ENCODE results near the gene PRMT7. TPM values are rescaled to one million over a fixed set of nuclear protein-coding genes. Genes with fewer than 3 reads are reported as not detected.

The PRMT7 gene
- total RNA-seq, 1 experiment from 2014 or later: 46.4 TPM

DNA sequence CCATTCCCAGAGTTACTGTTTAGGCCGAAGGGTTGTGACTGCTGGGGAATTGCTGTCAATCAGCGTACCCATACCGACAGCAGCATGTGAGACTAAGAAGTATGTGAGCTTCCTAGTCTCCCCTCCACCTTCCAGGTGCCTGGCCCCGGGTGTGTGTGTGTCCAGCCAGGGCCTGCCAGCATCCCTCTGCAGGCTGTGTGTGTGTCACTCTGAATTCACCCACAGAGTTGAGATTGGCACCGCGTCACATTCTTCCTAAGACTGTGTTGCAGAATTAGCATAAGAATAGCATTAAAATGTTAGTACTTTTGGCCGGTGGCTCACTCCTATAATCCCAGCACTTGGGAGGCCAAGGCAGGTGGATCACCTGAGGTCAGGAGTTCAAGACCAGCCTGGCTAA lies 31.8 kb downstream of the PRMT7 start:
- ChIA-PET POLR2A (ENCODE audit: unreplicated experiment) (no interaction called here), CTCF (no interaction called here)
- Histone ChIP-seq H3K9me2 (replicated peaks; ENCODE audit: low read length) (no peaks in the 10 kb centered on the region), H3K27ac (ENCODE audit: low read length) (no peak overlapping the region), H2AFZ (ENCODE audit: low read length) (no peak overlapping the region), H3K4me1 (ENCODE audit: insufficient read depth, low read length) (no peaks in the 10 kb centered on the region), H3K27me3 (ENCODE audit: low read length) (no peaks in the 10 kb centered on the region), H3K4me3 (ENCODE audit: low read length) (no peak overlapping the region), H3K9ac (ENCODE audit: low read length) (no peak overlapping the region), H3K79me2 (ENCODE audit: low read length) (no peaks in the 10 kb centered on the region), H3K36me3 (ENCODE audit: low read depth, low read length) (peaks cover 3% of the 10 kb centered on the region; the same call in 1 of the 2 replicates), H3K4me2 (ENCODE audit: low read length) (no peak overlapping the region), H4K20me1 (ENCODE audit: low read length) (no peaks in the 10 kb centered on the region), H3K9me3 (ENCODE audit: low read length) (no peaks in the 10 kb centered on the region), H3F3A (ENCODE audit: low read length, unreplicated experiment) (no peaks in the 10 kb centered on the region)
- no peak for TF ChIP-seq EZH2 (IDR thresholded peaks at IDR 0.05; ENCODE audit: low read length, unreplicated experiment)
- TF ChIP-seq EZH2phosphoT487 (IDR thresholded peaks at IDR 0.05; ENCODE audit: borderline replicate concordance, low read length): no peak
- TF ChIP-seq, protein P1, sequence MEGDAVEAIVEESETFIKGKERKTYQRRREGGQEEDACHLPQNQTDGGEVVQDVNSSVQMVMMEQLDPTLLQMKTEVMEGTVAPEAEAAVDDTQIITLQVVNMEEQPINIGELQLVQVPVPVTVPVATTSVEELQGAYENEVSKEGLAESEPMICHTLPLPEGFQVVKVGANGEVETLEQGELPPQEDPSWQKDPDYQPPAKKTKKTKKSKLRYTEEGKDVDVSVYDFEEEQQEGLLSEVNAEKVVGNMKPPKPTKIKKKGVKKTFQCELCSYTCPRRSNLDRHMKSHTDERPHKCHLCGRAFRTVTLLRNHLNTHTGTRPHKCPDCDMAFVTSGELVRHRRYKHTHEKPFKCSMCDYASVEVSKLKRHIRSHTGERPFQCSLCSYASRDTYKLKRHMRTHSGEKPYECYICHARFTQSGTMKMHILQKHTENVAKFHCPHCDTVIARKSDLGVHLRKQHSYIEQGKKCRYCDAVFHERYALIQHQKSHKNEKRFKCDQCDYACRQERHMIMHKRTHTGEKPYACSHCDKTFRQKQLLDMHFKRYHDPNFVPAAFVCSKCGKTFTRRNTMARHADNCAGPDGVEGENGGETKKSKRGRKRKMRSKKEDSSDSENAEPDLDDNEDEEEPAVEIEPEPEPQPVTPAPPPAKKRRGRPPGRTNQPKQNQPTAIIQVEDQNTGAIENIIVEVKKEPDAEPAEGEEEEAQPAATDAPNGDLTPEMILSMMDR (conservative IDR thresholded peaks at IDR 0.05; ENCODE audit: low read depth, low read length): no peak
- ATAC-seq (no peak), DNase-seq (no peak)
- intact Hi-C loops (cut with micrococcal nuclease): no loop called here
- BruUV-seq (replicated peaks): no TSS peak

DNA sequence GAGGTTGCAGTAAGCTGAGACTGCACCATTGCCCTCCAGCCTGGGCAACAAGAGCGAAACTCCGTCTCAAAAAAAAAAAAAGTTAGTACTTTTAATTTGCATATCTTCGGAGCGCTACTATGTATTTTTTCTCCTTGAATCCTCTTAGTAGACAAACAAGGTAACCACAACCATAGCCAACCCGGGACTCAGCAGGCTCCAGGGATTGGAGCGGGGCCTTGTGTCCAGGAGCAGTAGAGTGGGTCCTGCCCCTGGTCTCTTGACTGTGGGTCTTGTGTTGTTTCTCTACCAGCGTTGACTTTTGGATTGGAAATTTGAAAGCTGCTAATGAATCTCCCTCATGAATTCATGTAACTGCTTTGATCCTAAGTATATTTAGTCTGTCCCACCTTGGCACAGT lies 32.3 kb downstream of the PRMT7 start:
- Histone ChIP-seq H3K9me2 (replicated peaks; ENCODE audit: low read length) (no peaks in the 10 kb centered on the region), H3K36me3 (ENCODE audit: low read depth, low read length) (no peaks in the 10 kb centered on the region; the same call in 1 of the 2 replicates), H3K9me3 (ENCODE audit: low read length) (no peaks in the 10 kb centered on the region), H3F3A (ENCODE audit: low read length, unreplicated experiment) (no peaks in the 10 kb centered on the region), H3K79me2 (ENCODE audit: low read length) (no peaks in the 10 kb centered on the region), H3K4me2 (ENCODE audit: low read length) (no peak overlapping the region), H2AFZ (ENCODE audit: low read length) (no peak overlapping the region), H3K9ac (ENCODE audit: low read length) (no peak overlapping the region), H4K20me1 (ENCODE audit: low read length) (no peaks in the 10 kb centered on the region), H3K4me3 (ENCODE audit: low read length) (no peak overlapping the region), H3K4me1 (ENCODE audit: insufficient read depth, low read length) (no peaks in the 10 kb centered on the region), H3K27me3 (ENCODE audit: low read length) (no peaks in the 10 kb centered on the region), H3K27ac (ENCODE audit: low read length) (no peak overlapping the region)
- DNase-seq (no peak), ATAC-seq (no peak)
- POLR2A ChIA-PET (ENCODE audit: unreplicated experiment): no interaction called here
- TF ChIP-seq, protein P1 (conservative IDR thresholded peaks at IDR 0.05; ENCODE audit: low read depth, low read length): no peak
- TF ChIP-seq EZH2 (IDR thresholded peaks at IDR 0.05; ENCODE audit: low read length, unreplicated experiment) (no peak), EZH2phosphoT487 (IDR thresholded peaks at IDR 0.05; ENCODE audit: borderline replicate concordance, low read length) (no peak)
- intact Hi-C loops (cut with micrococcal nuclease): no loop called here
- CTCF ChIA-PET: no interaction called here
- no TSS peak for BruUV-seq (replicated peaks)

DNA sequence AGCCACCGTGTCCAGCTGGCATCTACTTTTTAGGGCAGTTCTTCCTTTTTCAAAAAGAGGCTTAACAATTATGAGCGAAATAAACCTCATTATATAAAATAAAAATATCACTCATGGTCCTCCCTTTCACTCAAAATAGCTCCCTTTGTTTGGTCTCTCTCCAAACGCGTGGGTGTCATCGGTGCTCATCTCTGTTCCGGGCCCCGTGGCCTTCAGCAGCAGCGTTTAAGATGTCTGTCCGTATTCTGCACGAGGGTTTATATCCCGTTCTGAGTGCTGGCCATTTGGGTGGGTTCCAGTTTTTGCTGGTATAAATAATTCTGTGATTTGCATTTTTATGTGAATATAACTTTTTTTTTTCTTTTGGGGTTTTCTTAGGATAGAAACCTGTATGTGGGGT lies 33.4 kb downstream of the PRMT7 start:
- TF ChIP-seq EZH2phosphoT487 (IDR thresholded peaks at IDR 0.05; ENCODE audit: borderline replicate concordance, low read length) (no peak), EZH2 (IDR thresholded peaks at IDR 0.05; ENCODE audit: low read length, unreplicated experiment) (no peak)
- TF ChIP-seq, protein P1 (conservative IDR thresholded peaks at IDR 0.05; ENCODE audit: low read depth, low read length): no peak
- ChIA-PET POLR2A (ENCODE audit: unreplicated experiment) (no interaction called here), CTCF (no interaction called here)
- intact Hi-C loops (cut with micrococcal nuclease): no loop called here
- H3K79me2 ChIP-seq (ENCODE audit: low read length): no peaks in the 10 kb centered on the region
- H3K4me1 ChIP-seq (ENCODE audit: insufficient read depth, low read length): no peaks in the 10 kb centered on the region
- H3K27me3 ChIP-seq (ENCODE audit: low read length): no peaks in the 10 kb centered on the region
- H3K9me2 ChIP-seq (replicated peaks; ENCODE audit: low read length): no peaks in the 10 kb centered on the region
- H4K20me1 ChIP-seq (ENCODE audit: low read length): no peaks in the 10 kb centered on the region
- ATAC-seq: no peak
- no peak overlapping the region for H3K4me2 ChIP-seq (ENCODE audit: low read length)
- H3K4me3 ChIP-seq (ENCODE audit: low read length): no peak overlapping the region
- no TSS peak for BruUV-seq (replicated peaks)
- H3K9me3 ChIP-seq (ENCODE audit: low read length): no peaks in the 10 kb centered on the region
- DNase-seq: no peak
- H3F3A ChIP-seq (ENCODE audit: low read length, unreplicated experiment): no peaks in the 10 kb centered on the region
- H2AFZ ChIP-seq (ENCODE audit: low read length): no peak overlapping the region
- H3K27ac ChIP-seq (ENCODE audit: low read length): no peak overlapping the region
- no peaks in the 10 kb centered on the region; the same call in 1 of the 2 replicates for H3K36me3 ChIP-seq (ENCODE audit: low read depth, low read length)
- H3K9ac ChIP-seq (ENCODE audit: low read length): no peak overlapping the region
